Smooth muscle cell (in vitro differentiated cells): Measurements from ENCODE around the gene FAM117B. TPM values are rescaled to one million over a fixed set of nuclear protein-coding genes. Genes with fewer than 3 reads are reported as not detected.
"Not testable (repeated sequence)": the region's sequence is repeated elsewhere in the genome, so short reads cannot be mapped to it uniquely, and the experiment has no call there.

ENCODE experiments used
- DNase-seq: peaks from one replicate; lab custom pipeline; 2025; ENCODE audit not compliant: unreplicated experiment; lab: John Stamatoyannopoulos, UW
- H2AFZ ChIP-seq: fragments of 200-600 bp; sonication (generic); 2 replicates; pipeline ENCODE4 v1.6.0; 2016; ENCODE audit warnings: antibody characterized with exemption, low read depth, mild to moderate bottlenecking
- H3F3A ChIP-seq: fragments of 200-600 bp; sonication (generic); 2 replicates; pipeline ENCODE4 v1.6.0; 2017; ENCODE audit warnings: antibody characterized with exemption, low read depth
- H3K27ac ChIP-seq: fragments of 200-600 bp; sonication (generic); 2 replicates; pipeline ENCODE4 v1.5.1; 2016; ENCODE audit warnings: low read depth, mild to moderate bottlenecking
- H3K27me3 ChIP-seq: fragments of 200-600 bp; sonication (generic); 2 replicates; pipeline ENCODE4 v1.6.1; 2016; ENCODE audit warnings: low read depth, mild to moderate bottlenecking
- H3K36me3 ChIP-seq: fragments of 200-600 bp; sonication (generic); 2 replicates; pipeline ENCODE4 v1.5.1; 2016; ENCODE audit warnings: low read depth
- H3K4me1 ChIP-seq: fragments of 200-600 bp; sonication (generic); 2 replicates; pipeline ENCODE4 v1.5.1; 2016; ENCODE audit warnings: low read depth
- H3K4me2 ChIP-seq: fragments of 200-600 bp; sonication (generic); 2 replicates; pipeline ENCODE4 v1.6.0; 2016; ENCODE audit warnings: mild to moderate bottlenecking
- H3K4me3 ChIP-seq: fragments of 200-600 bp; sonication (generic); 2 replicates; pipeline ENCODE4 v1.5.1; 2016; ENCODE audit warnings: mild to moderate bottlenecking
- H3K79me2 ChIP-seq: fragments of 200-600 bp; sonication (generic); 2 replicates; pipeline ENCODE4 v1.6.0; 2016; ENCODE audit warnings: low read depth, mild to moderate bottlenecking
- H3K9ac ChIP-seq: fragments of 200-600 bp; sonication (generic); 2 replicates; pipeline ENCODE4 v1.6.0; 2016; ENCODE audit warnings: low read depth
- H3K9me3 ChIP-seq: fragments of 200-600 bp; sonication (generic); replicated peaks from 2 replicates; pipeline ENCODE4 v1.5.1; 2016; ENCODE audit warnings: low read depth
- H4K20me1 ChIP-seq: fragments of 200-600 bp; sonication (generic); 2 replicates; pipeline ENCODE4 v1.6.0; 2016; ENCODE audit warnings: low read depth
- WGBS: methylation state at CpG from one replicate; pipeline ENCODE4 v1.1.7; 2016; ENCODE audit warnings: low lambda C conversion rate; 5-methylcytosine and 5-hydroxymethylcytosine counted together
- polyA plus RNA-seq: library from polyadenylated mRNA; unstranded; fragments of >200 nt; fragmentation: Nextera tagmentation; extraction: Ambion mirVana; gene quantifications from 2 replicates; pipeline ENCODE4 v1.2.1, GENCODE V29; 2016
- total RNA-seq: library from RNA; depleted of rRNA; stranded (reverse); fragments of >200 nt; gene quantifications from 2 replicates; pipeline ENCODE4 v1.2.3, GENCODE V29; 2014
- TF ChIP-seq, protein P1 (sequence below): fragments of 200-600 bp; sonication (generic); IDR thresholded peaks from 2 replicates; pipeline ENCODE4 v1.5.1; 2017; ENCODE audit warnings: borderline replicate concordance, mild to moderate bottlenecking, antibody characterized with exemption; ENCODE audit not compliant: insufficient read depth, poor library complexity, severe bottlenecking

Gene FAM117B
- total and polyA plus RNA-seq, 2 experiments from 2014 or later = 5.4 to 11.1 TPM

- Histone ChIP-seq H3K27ac (peak overlapping the region; percentile 49), H3K27me3 (no peaks in the 10 kb centered on the region), H3K9me3 (no peaks in the 10 kb centered on the region), H3K4me3 (no peak overlapping the region), H3K4me2 (peak overlapping the region; percentile 28), H3K79me2 (no peaks in the 10 kb centered on the region), H3F3A (peaks cover 8% of the 10 kb centered on the region), H3K36me3 (no peaks in the 10 kb centered on the region), H3K4me1 (peaks cover 14% of the 10 kb centered on the region), H3K9ac (no peak overlapping the region), H4K20me1 (no peaks in the 10 kb centered on the region), H2AFZ (no peak overlapping the region)
- DNase-seq = no peak
- TF ChIP-seq, protein P1, sequence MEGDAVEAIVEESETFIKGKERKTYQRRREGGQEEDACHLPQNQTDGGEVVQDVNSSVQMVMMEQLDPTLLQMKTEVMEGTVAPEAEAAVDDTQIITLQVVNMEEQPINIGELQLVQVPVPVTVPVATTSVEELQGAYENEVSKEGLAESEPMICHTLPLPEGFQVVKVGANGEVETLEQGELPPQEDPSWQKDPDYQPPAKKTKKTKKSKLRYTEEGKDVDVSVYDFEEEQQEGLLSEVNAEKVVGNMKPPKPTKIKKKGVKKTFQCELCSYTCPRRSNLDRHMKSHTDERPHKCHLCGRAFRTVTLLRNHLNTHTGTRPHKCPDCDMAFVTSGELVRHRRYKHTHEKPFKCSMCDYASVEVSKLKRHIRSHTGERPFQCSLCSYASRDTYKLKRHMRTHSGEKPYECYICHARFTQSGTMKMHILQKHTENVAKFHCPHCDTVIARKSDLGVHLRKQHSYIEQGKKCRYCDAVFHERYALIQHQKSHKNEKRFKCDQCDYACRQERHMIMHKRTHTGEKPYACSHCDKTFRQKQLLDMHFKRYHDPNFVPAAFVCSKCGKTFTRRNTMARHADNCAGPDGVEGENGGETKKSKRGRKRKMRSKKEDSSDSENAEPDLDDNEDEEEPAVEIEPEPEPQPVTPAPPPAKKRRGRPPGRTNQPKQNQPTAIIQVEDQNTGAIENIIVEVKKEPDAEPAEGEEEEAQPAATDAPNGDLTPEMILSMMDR = no peak
- WGBS = 0% methylated on average over 2 of the region's 2 CpGs
Observed at GRCh38 chr2:202790676-202791075, 155.9 kb downstream of the FAM117B start.

DNA sequence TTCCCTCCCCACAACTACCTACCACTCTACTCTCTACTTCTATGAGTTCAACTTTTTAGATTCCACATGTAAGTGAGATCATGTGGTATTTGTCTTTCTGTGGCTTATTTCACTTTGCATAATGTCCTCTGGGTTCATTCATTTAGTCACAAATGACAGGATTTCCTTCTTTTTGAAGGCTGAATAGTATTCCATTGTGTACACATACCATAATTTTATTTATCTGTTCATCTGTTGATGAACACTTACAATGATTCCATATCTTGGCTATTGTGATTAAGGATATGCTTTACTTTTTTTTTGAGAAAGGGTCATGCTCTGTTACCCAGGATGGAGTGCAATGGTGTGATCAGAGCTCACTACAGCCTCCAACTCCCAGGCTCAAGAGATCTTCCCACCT, 163.2 kb downstream of the FAM117B start:
- no peak overlapping the region for H3K4me3 ChIP-seq
- TF ChIP-seq, protein P1 = no peak
- H3K9ac ChIP-seq = no peak overlapping the region

DNA sequence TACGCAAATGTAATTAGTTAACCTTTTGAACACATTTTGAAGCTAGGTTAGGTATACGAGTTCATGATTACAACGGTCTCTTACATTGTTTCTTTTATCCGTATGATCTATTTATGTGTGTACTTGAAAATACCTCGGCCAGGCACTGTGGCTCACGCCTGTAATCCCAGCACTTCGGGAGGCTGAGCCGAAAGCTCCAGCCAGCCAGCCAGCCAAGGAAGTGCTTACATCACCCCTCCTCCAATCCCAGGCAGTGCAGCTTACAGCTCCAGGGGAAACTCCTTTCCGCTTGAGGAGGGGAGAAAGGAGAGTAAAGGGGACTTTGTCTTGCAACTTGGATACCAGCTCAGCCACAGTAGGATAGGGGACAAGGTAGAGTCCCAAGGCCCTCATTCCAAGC, 171.1 kb downstream of the FAM117B start:
- 26% methylated on average over 9 of the region's 9 CpGs for WGBS

More for the DNA sequence above, 163.2 kb downstream of the FAM117B start:
- no peaks in the 10 kb centered on the region for H3F3A ChIP-seq
- no peaks in the 10 kb centered on the region for H3K9me3 ChIP-seq
- H3K4me1 ChIP-seq = no peaks in the 10 kb centered on the region
- H3K4me2 ChIP-seq = no peak overlapping the region
- H2AFZ ChIP-seq = no peak overlapping the region
- no peaks in the 10 kb centered on the region for H3K36me3 ChIP-seq
- no peaks in the 10 kb centered on the region for H3K27me3 ChIP-seq
- H3K79me2 ChIP-seq = no peaks in the 10 kb centered on the region
- no peak overlapping the region for H3K27ac ChIP-seq
- no peak for DNase-seq
- no peaks in the 10 kb centered on the region for H4K20me1 ChIP-seq

DNA sequence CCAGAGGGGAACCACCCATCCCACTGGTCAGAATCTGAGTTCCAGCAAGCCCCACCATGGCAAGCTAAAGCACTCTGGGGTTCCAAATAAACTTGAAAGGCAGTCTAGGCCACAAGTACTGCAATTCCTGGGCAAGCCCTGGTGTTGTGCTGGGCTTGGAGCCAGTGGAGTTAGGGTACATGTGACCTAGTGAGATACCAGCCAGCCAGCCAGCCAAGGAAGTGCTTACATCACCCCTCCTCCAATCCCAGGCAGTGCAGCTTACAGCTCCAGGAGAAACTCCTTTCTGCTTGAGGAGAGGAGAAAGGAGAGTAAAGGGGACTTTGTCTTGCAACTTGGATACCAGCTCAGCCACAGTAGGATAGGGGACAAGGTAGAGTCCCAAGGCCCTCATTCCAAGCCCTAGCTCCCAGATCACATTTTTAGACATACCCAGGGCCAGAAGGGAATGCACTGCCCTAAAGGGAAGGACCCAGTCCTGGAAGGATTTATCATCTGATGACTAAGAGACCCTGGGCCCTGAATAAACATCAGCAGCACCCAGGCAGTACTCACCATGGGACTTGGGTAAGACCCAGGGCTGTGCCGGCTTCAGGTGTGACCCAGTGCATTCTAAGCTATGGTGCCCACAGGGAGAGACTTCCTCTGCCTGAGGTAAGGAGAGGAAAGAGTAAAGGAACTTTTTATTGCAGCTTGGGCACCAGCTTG, 172.8 kb downstream of the FAM117B start:
- not testable (repeated sequence) for H3K36me3 ChIP-seq, H3F3A ChIP-seq, H2AFZ ChIP-seq, H3K4me2 ChIP-seq, H3K4me3 ChIP-seq, H4K20me1 ChIP-seq, H3K9ac ChIP-seq, H3K9me3 ChIP-seq, H3K27ac ChIP-seq, H3K27me3 ChIP-seq, DNase-seq, H3K4me1 ChIP-seq, H3K79me2 ChIP-seq
- WGBS = 100% methylated on average over 1 of the region's 1 CpG

More for the DNA sequence above, 171.1 kb downstream of the FAM117B start:
- peak overlapping the region; percentile 56 for H2AFZ ChIP-seq
- not testable (repeated sequence) for H3K9ac ChIP-seq, H3K79me2 ChIP-seq, H3F3A ChIP-seq, H3K36me3 ChIP-seq, DNase-seq, H3K27me3 ChIP-seq, H3K9me3 ChIP-seq, H3K4me1 ChIP-seq, H4K20me1 ChIP-seq, H3K4me3 ChIP-seq
- peak overlapping the region; percentile 61 for H3K4me2 ChIP-seq
- H3K27ac ChIP-seq = peak overlapping the region; percentile 10
